ENCODE data around the gene S100G.
"Not testable (repeated sequence)": the region's sequence is repeated elsewhere in the genome, so short reads cannot be mapped to it uniquely, and the experiment has no call there.

Gene S100G, protein sequence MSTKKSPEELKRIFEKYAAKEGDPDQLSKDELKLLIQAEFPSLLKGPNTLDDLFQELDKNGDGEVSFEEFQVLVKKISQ

DNA sequence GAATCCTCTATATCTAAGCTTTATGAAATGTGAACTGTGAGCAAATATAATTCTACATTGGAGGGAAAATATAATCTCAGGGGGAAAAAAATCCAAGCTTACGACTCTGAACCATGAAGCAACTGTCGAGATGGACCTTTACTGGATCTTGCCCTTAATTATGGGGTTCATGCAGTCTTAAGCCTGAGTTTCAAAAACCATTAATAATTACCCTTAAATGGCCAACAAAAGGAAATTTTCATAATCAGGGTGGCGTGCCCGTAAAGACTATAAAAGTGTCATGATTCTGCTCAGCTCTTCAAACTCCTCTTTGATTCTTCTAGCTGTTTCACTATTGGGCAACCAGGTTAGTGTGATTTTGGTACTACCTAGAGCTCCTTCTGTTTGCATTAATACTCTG, at the start of gene S100G:
Gene S100G (plus strand): TSS at position 301 of the 400 bp plus-strand sequence. CDS start 849 bp downstream, outside the sequence.
- DNase-seq (ENCODE audit: low spot score), result no peak

GRCh38 chrX:16601885-16602284, 48.1 kb upstream of the S100G start:
- DNase-seq (ENCODE audit: low spot score), result no peak

GRCh38 chrX:16603235-16603634, 46.7 kb upstream of the S100G start:
- DNase-seq (ENCODE audit: low spot score), result not testable (repeated sequence)

- no peak for DNase-seq (ENCODE audit: low spot score)
These were observed 46.1 kb upstream of the S100G start for GRCh38 chrX:16603822-16604221.

GRCh38 chrX:16604337-16604736, 45.6 kb upstream of the S100G start:
- DNase-seq (ENCODE audit: low spot score), result no peak

DNA sequence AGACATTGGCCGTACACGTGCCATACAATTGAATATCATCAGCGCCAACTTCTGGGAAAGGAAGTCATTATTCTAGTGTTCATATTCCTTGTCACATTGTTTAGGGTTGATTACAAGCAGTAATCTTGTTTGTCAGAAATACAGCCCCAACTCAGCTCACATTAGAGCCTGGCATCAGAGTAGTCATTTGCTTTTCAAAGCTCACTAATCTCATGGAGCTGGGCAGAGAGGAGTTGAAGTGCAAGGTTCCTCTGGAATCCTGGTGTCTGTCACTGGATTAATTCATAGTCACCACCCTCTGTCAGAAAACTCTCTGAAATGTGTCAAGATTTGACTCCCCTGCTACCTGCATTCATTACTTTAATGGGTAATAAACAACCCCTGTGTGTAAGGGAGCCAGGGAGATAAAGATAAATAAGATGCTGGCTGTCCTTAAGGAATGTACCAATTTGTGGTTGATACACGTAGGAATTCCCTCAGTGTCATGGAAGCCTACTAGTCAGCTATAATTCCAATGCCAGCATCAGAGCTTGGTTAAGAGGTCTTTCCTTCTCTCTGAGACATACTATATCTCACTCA, 43.7 kb upstream of the S100G start:
- no peak for DNase-seq (ENCODE audit: low spot score)

- no peak for DNase-seq (ENCODE audit: low spot score)
These were observed 39.8 kb upstream of the S100G start for GRCh38 chrX:16610121-16610621.

- not testable (repeated sequence) for DNase-seq (ENCODE audit: low spot score)
These were observed 39.3 kb upstream of the S100G start for GRCh38 chrX:16610654-16611053.

GRCh38 chrX:16612257-16612897, 37.6 kb upstream of the S100G start:
- no peak for DNase-seq (ENCODE audit: low spot score)

- no peak for DNase-seq (ENCODE audit: low spot score)
These were observed 32.6 kb upstream of the S100G start for GRCh38 chrX:16617382-16617781.

- no peak for DNase-seq (ENCODE audit: low spot score)
These were observed 31.5 kb upstream of the S100G start for GRCh38 chrX:16618422-16618821.

DNA sequence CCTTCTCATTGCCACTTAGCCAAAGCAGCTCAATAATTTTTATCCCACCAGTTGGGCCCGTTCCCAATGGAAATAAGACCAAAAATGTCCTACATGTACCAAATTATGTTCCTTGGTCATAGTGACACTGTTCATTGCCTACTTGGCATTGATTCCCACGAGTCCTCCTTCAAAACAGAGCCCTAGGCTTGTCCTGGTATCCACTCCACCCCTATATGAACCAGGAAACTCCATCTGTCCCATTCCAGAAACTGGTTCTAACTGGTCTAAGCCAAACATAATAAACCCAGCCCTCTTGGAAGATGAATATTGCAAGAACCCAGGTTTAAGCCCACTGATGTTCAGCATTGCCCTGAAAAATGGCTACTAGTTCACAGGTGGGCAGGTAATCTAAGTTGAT, 30.9 kb upstream of the S100G start:
- no peak for DNase-seq (ENCODE audit: low spot score)

DNA sequence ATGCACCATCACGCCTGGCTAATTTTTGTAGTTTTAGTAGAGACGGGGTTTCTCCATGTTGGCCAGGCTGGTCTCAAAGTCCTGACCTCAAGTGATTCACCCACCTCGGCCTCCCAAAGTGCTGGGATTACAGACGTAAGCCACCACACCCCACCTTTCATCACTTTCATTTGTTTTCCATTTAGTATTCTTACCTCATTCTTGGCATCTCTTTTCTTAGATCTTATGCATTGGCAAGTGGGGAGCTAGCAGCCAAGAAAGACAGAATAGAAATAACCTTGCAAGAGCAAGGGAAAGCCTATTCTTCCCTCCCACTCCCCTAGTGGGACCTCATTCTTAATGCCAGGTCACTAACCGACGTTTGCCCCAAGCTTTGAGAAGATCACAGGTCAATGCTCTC, 21.4 kb upstream of the S100G start:
- DNase-seq (ENCODE audit: low spot score), result not testable (repeated sequence)

DNA sequence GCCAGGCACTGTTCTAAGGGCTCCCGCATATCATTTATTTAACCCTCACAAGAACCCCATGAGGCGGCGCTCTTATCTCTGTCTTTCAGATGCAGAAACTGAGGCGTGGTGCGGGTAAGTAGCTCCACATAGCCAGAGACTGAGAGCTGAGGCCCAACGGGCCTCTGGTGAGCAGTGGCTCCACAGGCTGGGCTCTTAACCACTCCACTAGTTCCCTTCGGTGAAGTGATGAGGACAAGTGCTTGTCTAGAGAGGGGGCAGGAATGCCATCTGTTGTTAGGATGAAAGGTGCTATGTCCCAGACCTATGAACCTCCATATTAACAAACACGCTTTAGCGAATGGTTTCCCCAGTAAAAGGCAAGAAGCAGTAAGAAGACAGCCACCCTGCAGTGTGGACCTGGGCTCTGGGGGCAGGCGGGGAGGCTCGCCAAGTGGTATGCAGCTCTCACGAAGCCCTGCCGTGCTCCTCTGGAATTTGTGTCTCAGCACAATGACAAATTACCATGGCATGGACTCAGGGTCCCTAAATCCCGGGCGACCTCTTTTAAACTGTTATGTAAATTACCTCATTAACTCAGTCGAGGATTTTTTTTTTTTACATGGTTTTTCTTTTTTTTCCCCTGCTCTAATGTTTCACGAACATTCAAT, 20.9 kb upstream of the S100G start:
- peak; percentile 76 for DNase-seq (ENCODE audit: low spot score)

DNA sequence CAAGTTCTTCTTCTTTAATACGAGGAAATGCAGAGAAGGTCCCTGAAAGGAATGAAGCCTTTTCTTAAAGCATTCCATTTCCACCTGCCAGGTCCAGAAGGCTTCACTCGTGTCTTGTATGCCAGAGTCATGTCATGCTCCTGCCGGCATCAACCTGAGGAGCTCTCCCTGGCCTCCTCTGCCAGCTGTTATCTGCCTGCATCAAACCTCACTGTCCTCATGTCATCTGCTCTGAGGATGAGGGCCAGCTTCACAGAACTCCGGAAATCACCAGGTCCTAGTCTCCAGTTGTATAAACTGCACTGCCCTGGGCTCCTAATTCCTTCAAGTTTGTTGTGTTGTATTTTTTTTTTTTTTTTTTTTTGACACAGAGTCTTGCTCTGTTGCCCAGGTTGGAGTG, 20.0 kb upstream of the S100G start:
- DNase-seq (ENCODE audit: low spot score), result peak; percentile 39

GRCh38 chrX:16633754-16634153, 16.2 kb upstream of the S100G start:
- DNase-seq (ENCODE audit: low spot score), result peak; percentile 15

DNA sequence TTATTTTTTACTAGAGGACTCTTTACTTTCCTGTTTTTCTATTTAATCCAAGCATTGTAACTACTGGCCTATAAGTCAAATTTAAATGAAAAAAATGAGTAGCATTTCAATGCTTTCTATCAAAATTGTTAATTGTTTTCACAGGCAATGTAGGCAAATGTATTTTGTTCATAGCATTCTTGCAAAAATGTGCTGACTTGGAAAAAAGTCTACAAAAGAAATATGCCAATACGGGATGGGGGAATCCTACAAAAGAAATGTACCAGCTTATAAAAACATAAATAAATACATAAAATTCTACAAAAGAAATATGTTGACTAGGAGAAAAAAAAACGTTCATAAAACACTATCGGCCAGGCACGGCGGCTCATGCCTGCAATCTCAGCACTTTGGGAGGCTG, 14.9 kb upstream of the S100G start:
- DNase-seq (ENCODE audit: low spot score), result no peak

- no peak for DNase-seq (ENCODE audit: low spot score)
These were observed 14.4 kb upstream of the S100G start for GRCh38 chrX:16635596-16635995.

GRCh38 chrX:16638533-16638932, 11.4 kb upstream of the S100G start:
- no peak for DNase-seq (ENCODE audit: low spot score)

GRCh38 chrX:16639966-16640365, 10.0 kb upstream of the S100G start:
- no peak for DNase-seq (ENCODE audit: low spot score)

- no peak for DNase-seq (ENCODE audit: low spot score)
These were observed 9.1 kb upstream of the S100G start for GRCh38 chrX:16640823-16641222.

GRCh38 chrX:16643176-16643575, 6.8 kb upstream of the S100G start:
- DNase-seq (ENCODE audit: low spot score), result no peak

All from hematopoietic multipotent progenitor cell treated with erythropoietin and hydrocortisone succinate and interleukin-3 and kit ligand, for 17 days (in vitro differentiated cells).